ENCODE data around the gene CHRNB2.
"Not testable (repeated sequence)": the region's sequence is repeated elsewhere in the genome, so short reads cannot be mapped to it uniquely, and the experiment has no call there.

- not testable (repeated sequence) for TF ChIP-seq CTCF, POLR2A, EP300 (IDR thresholded peaks at IDR 0.05)
Observed at GRCh38 chr1:154531950-154532349, 35.6 kb upstream of the CHRNB2 start.

All from ovary (tissue), 3 donors.